Ishikawa (cell line): ENCODE measurements around the gene RTL9.

Experiments used
- CEBPB ChIP-seq: IDR thresholded peaks from 2 replicates; pipeline ENCODE4 v1.6.1; 2012
- CREB1 ChIP-seq: IDR thresholded peaks from 2 replicates; pipeline ENCODE4 v1.6.1; 2012; ENCODE audit warnings: low read depth
- EGR1 ChIP-seq: IDR thresholded peaks from 2 replicates; pipeline ENCODE4 v1.6.1; 2012
- EP300 ChIP-seq: IDR thresholded peaks from 2 replicates; pipeline ENCODE4 v1.6.1; 2012; ENCODE audit warnings: borderline replicate concordance
- FOXM1 ChIP-seq: IDR thresholded peaks from 2 replicates; pipeline ENCODE4 v1.6.1; 2012; ENCODE audit warnings: low read depth, borderline replicate concordance
- NFIC ChIP-seq: IDR thresholded peaks from 2 replicates; pipeline ENCODE4 v1.6.1; 2012
- RAD21 ChIP-seq: IDR thresholded peaks from 2 replicates; pipeline ENCODE4 v1.6.1; 2012; ENCODE audit warnings: low read depth
- TAF1 ChIP-seq: IDR thresholded peaks from 2 replicates; pipeline ENCODE4 v1.6.1; 2012; ENCODE audit warnings: low read depth, mild to moderate bottlenecking
- TCF12 ChIP-seq: IDR thresholded peaks from 2 replicates; pipeline ENCODE4 v1.6.1; 2012; ENCODE audit warnings: low read depth
- TEAD4 ChIP-seq: IDR thresholded peaks from 2 replicates; pipeline ENCODE4 v1.6.1; 2012
- YY1 ChIP-seq: IDR thresholded peaks from 2 replicates; pipeline ENCODE4 v1.6.1; 2012; ENCODE audit warnings: low read depth
- ZBTB7A ChIP-seq: IDR thresholded peaks from 2 replicates; pipeline ENCODE4 v1.6.1; 2012; ENCODE audit warnings: low read depth
- TF ChIP-seq, protein P1 (sequence below): IDR thresholded peaks from 2 replicates; pipeline ENCODE4 v1.6.1; 2012
- TF ChIP-seq, protein P2 (sequence below): IDR thresholded peaks from 2 replicates; pipeline ENCODE4 v1.6.1; 2012
- TF ChIP-seq, protein P3 (sequence below): IDR thresholded peaks from 2 replicates; pipeline ENCODE4 v1.6.1; 2012; ENCODE audit warnings: low read depth, mild to moderate bottlenecking

Gene RTL9

DNA sequence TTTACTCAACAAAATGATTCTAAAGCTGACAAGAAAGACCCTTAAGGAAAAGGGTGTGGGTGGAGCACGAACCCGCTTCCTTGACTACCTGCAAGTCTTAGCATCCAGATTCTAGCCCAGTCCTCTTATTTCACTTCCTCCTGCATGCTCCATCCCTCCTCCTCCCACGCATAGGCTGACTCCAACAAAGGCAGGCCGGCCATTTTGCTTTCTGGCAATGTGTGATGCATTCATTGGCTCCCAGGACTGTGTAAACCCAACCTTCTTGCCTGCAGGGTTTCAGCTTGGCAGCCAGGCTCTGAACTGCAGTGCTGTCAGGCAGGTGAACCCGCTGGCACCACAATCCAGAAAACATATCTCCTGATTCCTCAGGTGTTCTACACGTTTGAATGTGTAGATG lies 39.3 kb downstream of the RTL9 start:
- TF ChIP-seq CEBPB, result no peak
- TF ChIP-seq ZBTB7A, result no peak
- no peak for TF ChIP-seq TCF12
- no peak for TF ChIP-seq EGR1
- TF ChIP-seq, protein P1, sequence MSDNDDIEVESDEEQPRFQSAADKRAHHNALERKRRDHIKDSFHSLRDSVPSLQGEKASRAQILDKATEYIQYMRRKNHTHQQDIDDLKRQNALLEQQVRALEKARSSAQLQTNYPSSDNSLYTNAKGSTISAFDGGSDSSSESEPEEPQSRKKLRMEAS, result no peak
- TF ChIP-seq TEAD4, result no peak
- TF ChIP-seq, protein P2, sequence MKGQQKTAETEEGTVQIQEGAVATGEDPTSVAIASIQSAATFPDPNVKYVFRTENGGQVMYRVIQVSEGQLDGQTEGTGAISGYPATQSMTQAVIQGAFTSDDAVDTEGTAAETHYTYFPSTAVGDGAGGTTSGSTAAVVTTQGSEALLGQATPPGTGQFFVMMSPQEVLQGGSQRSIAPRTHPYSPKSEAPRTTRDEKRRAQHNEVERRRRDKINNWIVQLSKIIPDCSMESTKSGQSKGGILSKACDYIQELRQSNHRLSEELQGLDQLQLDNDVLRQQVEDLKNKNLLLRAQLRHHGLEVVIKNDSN, result no peak
- no peak for TF ChIP-seq EP300
- no peak for TF ChIP-seq RAD21

DNA sequence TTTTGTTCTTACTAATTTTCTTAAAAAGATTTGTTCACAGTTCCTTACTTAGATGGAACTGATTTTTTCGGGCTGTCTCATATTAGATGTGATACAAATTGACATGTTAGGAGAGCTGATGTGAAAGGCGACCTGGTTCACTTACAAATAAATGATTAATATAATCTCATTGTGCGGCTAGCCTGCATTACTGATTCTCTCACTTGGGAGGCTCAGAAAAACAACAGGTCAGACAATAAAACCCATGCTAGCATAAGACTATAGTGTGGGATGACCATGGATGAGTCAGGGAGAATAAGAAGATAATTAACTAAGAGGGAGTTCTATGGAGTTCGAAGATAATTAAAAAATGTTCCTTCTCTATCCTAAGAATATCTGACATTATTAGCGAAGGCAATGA lies 40.8 kb downstream of the RTL9 start:
- TF ChIP-seq CEBPB (no peak), EP300 (no peak), ZBTB7A (no peak), CREB1 (no peak), FOXM1 (no peak), TCF12 (no peak), NFIC (no peak), YY1 (no peak), TEAD4 (no peak)
- TF ChIP-seq, protein P3, sequence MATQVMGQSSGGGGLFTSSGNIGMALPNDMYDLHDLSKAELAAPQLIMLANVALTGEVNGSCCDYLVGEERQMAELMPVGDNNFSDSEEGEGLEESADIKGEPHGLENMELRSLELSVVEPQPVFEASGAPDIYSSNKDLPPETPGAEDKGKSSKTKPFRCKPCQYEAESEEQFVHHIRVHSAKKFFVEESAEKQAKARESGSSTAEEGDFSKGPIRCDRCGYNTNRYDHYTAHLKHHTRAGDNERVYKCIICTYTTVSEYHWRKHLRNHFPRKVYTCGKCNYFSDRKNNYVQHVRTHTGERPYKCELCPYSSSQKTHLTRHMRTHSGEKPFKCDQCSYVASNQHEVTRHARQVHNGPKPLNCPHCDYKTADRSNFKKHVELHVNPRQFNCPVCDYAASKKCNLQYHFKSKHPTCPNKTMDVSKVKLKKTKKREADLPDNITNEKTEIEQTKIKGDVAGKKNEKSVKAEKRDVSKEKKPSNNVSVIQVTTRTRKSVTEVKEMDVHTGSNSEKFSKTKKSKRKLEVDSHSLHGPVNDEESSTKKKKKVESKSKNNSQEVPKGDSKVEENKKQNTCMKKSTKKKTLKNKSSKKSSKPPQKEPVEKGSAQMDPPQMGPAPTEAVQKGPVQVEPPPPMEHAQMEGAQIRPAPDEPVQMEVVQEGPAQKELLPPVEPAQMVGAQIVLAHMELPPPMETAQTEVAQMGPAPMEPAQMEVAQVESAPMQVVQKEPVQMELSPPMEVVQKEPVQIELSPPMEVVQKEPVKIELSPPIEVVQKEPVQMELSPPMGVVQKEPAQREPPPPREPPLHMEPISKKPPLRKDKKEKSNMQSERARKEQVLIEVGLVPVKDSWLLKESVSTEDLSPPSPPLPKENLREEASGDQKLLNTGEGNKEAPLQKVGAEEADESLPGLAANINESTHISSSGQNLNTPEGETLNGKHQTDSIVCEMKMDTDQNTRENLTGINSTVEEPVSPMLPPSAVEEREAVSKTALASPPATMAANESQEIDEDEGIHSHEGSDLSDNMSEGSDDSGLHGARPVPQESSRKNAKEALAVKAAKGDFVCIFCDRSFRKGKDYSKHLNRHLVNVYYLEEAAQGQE, result no peak

DNA sequence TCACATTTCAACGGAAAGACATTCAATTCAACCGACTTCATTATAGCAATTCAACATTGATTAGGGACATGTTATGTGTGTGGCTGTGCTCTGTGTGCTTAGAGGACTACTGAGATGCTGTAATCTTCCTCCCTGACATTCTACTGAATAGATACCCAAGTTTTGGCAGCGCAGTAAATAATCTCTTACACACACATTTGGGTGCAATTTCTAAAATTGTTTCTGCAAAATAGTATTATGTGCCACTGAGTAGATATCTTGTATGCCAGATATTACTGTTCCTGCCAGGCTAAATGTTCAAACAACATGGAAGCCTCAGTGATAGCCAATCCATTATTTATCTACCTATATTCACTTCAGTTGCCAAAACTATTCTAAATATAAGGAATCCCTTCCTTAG lies 41.3 kb downstream of the RTL9 start:
- TF ChIP-seq CREB1, result no peak
- TF ChIP-seq, protein P2, result no peak
- no peak for TF ChIP-seq ZBTB7A
- no peak for TF ChIP-seq TCF12
- no peak for TF ChIP-seq TAF1
- no peak for TF ChIP-seq EGR1
- no peak for TF ChIP-seq YY1
- no peak for TF ChIP-seq RAD21

DNA sequence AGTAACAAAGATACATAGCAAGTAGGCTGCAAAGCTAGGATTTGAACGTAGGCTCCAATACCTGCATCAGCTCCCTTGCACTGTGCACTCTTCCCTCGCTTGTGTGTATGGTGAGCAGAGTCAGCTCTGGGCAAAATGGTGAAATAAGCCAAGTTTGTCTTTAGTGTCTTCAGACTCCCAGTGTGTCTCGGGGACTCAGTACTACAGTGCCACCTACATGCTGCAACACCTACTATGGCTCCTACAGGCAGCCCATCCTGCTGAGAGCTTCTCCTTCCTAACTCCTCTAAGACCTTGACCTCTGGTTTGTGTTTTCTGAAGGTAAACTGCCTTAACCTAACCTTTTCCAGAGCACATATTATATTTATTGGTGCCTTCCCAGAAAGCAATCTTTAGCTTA lies 42.5 kb downstream of the RTL9 start:
- TF ChIP-seq TCF12, result no peak
- TF ChIP-seq EP300, result no peak
- no peak for TF ChIP-seq CREB1
- TF ChIP-seq EGR1, result no peak
- TF ChIP-seq YY1, result no peak
- TF ChIP-seq RAD21, result no peak
- TF ChIP-seq TAF1, result no peak
- TF ChIP-seq, protein P1, result no peak
- TF ChIP-seq FOXM1, result no peak
- TF ChIP-seq ZBTB7A, result no peak
- TF ChIP-seq, protein P3, result no peak
- TF ChIP-seq, protein P2, result no peak
- no peak for TF ChIP-seq NFIC
- TF ChIP-seq TEAD4, result no peak
- TF ChIP-seq CEBPB, result no peak

DNA sequence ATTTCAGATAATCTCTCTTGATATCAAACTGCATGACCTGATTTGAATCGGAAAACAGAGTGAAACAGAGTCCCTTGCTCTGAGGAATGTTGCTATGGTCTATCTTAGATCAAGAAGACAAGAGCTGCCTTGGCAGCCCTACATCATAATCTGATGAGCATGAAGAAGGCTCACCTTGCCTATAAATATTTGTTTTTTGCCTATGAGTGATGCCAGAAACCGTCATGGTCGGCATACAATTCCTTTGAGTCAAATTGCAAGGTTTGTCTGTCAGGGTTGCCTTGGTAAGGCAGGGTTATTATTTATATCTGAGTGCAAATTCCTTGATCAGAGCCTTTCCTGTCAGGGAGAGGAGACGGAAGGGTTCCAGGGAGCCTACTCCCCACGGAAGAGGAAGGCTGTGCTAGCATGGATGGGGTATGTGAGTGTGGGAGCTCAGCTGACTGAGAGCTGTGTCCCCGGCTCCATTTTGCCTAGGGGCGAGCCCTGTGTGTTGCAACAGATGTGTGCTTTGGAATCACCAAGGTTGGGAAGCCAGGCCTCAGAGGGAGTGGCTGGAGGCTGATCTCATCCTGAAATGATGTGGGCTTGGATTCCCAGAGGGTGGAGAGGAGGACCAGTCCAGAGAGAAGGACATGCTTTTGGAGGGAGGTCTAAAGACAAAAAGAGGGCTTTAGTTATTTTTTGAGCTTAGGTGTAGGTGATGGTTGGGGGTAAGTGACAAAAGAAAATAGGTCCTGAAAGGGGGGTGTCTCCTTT lies 43.6 kb downstream of the RTL9 start:
- TF ChIP-seq ZBTB7A (no peak), RAD21 (no peak), NFIC (no peak), EP300 (no peak)

DNA sequence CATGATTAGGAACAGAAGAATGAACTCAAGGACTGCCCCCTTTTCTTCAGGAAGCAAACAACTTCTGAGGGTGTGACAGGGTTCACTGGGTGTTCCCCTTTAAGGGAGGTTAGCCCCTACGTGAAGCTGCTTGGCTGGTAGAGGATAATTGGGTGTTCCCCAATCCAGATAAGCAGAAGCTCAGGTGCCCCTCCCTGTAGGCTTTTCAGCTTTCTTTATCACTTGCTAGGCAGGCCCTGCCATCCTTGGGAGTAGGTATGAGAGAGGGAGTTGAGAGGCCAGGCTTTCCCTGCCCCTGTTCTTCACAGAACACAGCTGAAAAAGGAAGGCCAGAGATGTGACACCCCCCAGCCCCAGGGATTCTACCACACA lies 44.2 kb downstream of the RTL9 start:
- TF ChIP-seq, protein P3, result no peak
- TF ChIP-seq FOXM1, result no peak
- no peak for TF ChIP-seq EGR1
- TF ChIP-seq CREB1, result no peak
- TF ChIP-seq YY1, result no peak
- TF ChIP-seq TEAD4, result no peak
- TF ChIP-seq, protein P1, result no peak
- TF ChIP-seq TAF1, result no peak
- TF ChIP-seq ZBTB7A, result no peak
- TF ChIP-seq, protein P2, result no peak
- TF ChIP-seq NFIC, result no peak
- no peak for TF ChIP-seq TCF12
